Activated CD8-positive, alpha-beta T cell treated with anti-CD3 and anti-CD28 coated beads for 36 hours (primary cell): Measurements from ENCODE around the gene ADAD2. TPM values are rescaled to one million over a fixed set of nuclear protein-coding genes. Genes with fewer than 3 reads are reported as not detected.

Experiments
- ATAC-seq: fragments of 200-7000 bp; cut with Tn5 transposase; one replicate; pipeline ENCODE4 v1.10.0; 2021; ENCODE audit warnings: mild to moderate bottlenecking, moderate library complexity
- CTCF ChIA-PET: fragments of 350-600 bp; sonication (Branson Sonifier 250); formaldehyde crosslinking; loops from one replicate; lab custom pipeline; 2021; ENCODE audit warnings: antibody characterized with exemption; lab: Charles Lee
- POLR2A ChIA-PET: fragments of 350-600 bp; sonication (Branson Sonifier 250); formaldehyde crosslinking; loops from one replicate; lab custom pipeline; 2021; ENCODE audit warnings: antibody characterized with exemption; lab: Charles Lee
- DNase-seq: peaks from one replicate; pipeline ENCODE4 v3.0.0-alpha.2; 2020
- H3K27ac Mint-ChIP-seq: one replicate; pipeline ENCODE4 v1.8.0; 2021; ENCODE audit warnings: mild to moderate bottlenecking, mixed read lengths
- H3K27me3 Mint-ChIP-seq: one replicate; pipeline ENCODE4 v1.8.0; 2021; ENCODE audit warnings: mixed read lengths
- H3K36me3 Mint-ChIP-seq: one replicate; pipeline ENCODE4 v1.8.0; 2021; ENCODE audit warnings: low read depth, mixed read lengths
- H3K4me1 Mint-ChIP-seq: one replicate; pipeline ENCODE4 v1.8.0; 2021; ENCODE audit warnings: low read depth, mixed read lengths
- H3K4me3 Mint-ChIP-seq: one replicate; pipeline ENCODE4 v1.8.0; 2021; ENCODE audit warnings: mild to moderate bottlenecking, moderate library complexity, mixed read lengths
- H3K9me3 Mint-ChIP-seq: one replicate; pipeline ENCODE4 v1.8.0; 2021; ENCODE audit warnings: mixed read lengths
- intact Hi-C: fragments of 100-400 bp; cut with micrococcal nuclease; formaldehyde crosslinking; loops from one replicate; pipeline ENCODE4 v1.10.0; 2022
- total RNA-seq, 2 experiments: library from RNA; stranded (reverse); gene quantifications; one replicate each; pipeline ENCODE4 v1.2.3, GENCODE V29; 2021
- TF ChIP-seq, protein P1 (sequence below): fragments of 200-600 bp; IDR thresholded peaks from one replicate; pipeline ENCODE4 v1.8.0; 2022; ENCODE audit warnings: antibody characterized with exemption, mild to moderate bottlenecking

The ADAD2 gene
- total RNA-seq, 2 experiments from 2014 or later = 0.16 to 0.63 TPM

DNA sequence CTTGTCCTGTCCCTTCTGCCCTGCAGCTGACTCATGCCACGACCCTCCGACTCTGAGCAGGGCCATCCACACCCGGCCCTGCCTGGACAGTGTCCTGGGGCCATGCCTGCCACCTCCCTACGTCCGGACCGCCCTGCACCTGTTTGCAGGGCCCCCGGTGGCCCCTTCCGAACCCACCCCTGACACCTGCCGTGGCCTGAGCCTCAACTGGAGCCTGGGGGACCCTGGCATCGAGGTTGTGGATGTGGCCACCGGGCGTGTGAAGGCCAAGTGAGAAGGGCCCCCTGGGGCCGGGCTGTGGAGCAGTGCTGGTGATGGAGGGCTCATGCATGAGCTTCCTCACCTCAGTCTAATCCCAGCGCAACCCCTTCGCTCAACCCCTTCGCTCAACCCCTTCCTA lies 5.1 kb downstream of the ADAD2 start:
- intact Hi-C loops = no loop called here
- Mint-ChIP-seq H3K27ac (no peak overlapping the region), H3K27me3 (no peaks in the 10 kb centered on the region), H3K4me1 (peaks cover 16% of the 10 kb centered on the region), H3K36me3 (no peaks in the 10 kb centered on the region), H3K9me3 (no peaks in the 10 kb centered on the region), H3K4me3 (no peak overlapping the region)
- TF ChIP-seq, protein P1, sequence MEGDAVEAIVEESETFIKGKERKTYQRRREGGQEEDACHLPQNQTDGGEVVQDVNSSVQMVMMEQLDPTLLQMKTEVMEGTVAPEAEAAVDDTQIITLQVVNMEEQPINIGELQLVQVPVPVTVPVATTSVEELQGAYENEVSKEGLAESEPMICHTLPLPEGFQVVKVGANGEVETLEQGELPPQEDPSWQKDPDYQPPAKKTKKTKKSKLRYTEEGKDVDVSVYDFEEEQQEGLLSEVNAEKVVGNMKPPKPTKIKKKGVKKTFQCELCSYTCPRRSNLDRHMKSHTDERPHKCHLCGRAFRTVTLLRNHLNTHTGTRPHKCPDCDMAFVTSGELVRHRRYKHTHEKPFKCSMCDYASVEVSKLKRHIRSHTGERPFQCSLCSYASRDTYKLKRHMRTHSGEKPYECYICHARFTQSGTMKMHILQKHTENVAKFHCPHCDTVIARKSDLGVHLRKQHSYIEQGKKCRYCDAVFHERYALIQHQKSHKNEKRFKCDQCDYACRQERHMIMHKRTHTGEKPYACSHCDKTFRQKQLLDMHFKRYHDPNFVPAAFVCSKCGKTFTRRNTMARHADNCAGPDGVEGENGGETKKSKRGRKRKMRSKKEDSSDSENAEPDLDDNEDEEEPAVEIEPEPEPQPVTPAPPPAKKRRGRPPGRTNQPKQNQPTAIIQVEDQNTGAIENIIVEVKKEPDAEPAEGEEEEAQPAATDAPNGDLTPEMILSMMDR = no peak
- ChIA-PET CTCF (no interaction called here), POLR2A (no interaction called here)
- no peak for DNase-seq
- no peak for ATAC-seq

DNA sequence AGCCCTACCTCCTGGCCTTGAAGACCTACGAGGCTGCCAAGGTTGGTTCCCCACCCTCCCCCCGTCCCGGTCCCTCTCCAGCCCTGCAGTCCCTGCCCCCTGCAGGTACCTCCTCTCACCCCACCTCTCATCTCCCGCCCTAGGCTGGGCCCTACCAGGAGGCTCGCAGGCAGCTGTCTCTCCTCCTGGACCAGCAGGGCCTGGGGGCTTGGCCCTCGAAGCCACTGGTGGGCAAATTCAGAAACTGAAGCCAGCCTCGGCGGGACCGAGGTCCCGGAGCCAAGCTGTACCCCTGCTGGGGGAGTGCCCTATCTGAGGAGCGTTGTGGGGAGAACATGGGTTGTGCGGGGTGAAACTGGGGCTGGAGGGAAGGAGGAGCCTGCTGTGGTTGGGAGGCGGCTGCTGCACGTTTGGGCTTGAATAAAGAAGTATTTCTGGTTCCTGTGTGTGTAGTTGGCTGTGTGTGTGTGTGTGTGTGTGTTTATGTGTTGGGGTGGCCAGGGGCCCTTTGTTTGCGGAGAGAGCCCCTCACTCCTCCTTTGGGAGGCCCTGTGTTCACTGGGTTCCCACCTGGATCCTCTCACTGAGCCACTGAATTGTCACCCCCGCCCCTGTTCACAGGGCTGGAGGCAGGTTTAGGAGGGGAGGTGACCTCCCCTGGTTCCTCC lies 5.9 kb downstream of the ADAD2 start:
- CTCF ChIA-PET = no interaction called here
- Mint-ChIP-seq H3K27ac (no peak overlapping the region), H3K9me3 (no peaks in the 10 kb centered on the region), H3K4me3 (no peak overlapping the region), H3K27me3 (no peaks in the 10 kb centered on the region), H3K36me3 (no peaks in the 10 kb centered on the region), H3K4me1 (peaks cover 16% of the 10 kb centered on the region)
- DNase-seq (no peak), ATAC-seq (no peak)
- POLR2A ChIA-PET = no interaction called here
- TF ChIP-seq, protein P1 = no peak
- intact Hi-C loops = no loop called here

DNA sequence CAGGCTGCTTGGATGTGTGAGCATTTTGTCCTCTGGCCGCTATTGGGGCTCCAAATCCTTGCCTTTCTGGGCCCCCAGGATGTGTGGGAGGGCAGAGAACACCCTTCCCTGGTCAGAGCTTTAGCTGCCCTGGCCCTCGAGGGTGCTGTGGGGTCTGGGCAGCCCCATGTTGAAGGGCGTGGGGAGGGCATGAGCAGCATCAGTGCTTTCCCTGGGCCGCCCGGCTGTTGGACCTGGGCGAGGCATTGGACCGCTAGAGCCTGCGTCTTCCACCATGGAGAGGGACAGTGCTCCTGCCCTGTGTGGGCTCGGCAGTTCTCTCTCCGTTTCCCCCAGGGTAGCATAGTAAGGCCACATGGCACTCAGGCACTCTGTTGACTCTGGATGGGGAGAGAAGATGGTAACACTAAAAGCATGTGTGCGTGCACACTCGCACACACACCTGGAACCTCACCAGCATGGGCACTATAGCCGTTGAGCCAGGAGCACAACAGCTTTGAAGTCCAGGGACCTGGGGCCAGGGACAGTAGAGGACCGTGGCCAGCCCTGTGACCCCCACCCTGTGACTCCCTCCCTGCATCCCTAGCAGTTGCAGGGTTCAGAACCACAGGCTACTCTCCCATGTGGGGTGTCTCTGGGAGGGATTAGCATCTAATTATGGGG lies 6.6 kb downstream of the ADAD2 start:
- Mint-ChIP-seq H3K27me3 (no peaks in the 10 kb centered on the region), H3K36me3 (no peaks in the 10 kb centered on the region), H3K9me3 (no peaks in the 10 kb centered on the region), H3K4me1 (peaks cover 16% of the 10 kb centered on the region), H3K4me3 (no peak overlapping the region), H3K27ac (no peak overlapping the region)
- ChIA-PET POLR2A (no interaction called here), CTCF (no interaction called here)
- intact Hi-C loops = no loop called here
- DNase-seq = no peak
- ATAC-seq = no peak
- TF ChIP-seq, protein P1 = no peak

DNA sequence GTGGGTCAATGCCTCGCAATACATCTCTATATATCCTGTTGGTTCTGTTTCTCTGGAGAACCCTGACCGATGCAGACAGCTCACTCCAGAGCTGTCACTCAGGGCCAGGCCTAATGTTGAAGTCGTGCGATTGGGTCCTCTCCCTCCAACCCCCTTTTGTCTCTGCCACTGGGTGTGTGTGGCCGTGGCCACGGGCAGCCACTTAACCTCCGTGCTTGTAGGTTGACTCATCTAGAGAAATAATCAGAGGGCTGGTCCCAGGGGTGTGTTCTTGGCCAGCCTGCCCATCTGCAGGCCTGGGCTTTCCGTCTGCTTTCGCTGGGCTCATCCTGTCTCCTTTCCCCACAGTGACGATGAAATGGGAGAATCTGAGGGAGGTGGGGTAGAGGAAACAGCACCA lies 7.4 kb downstream of the ADAD2 start:
- intact Hi-C loops = no loop called here
- DNase-seq (no peak), ATAC-seq (no peak)
- Mint-ChIP-seq H3K4me3 (no peak overlapping the region), H3K36me3 (no peaks in the 10 kb centered on the region), H3K4me1 (peaks cover 12% of the 10 kb centered on the region), H3K27ac (no peak overlapping the region), H3K27me3 (no peaks in the 10 kb centered on the region), H3K9me3 (no peaks in the 10 kb centered on the region)
- TF ChIP-seq, protein P1 = no peak
- ChIA-PET CTCF (no interaction called here), POLR2A (no interaction called here)

DNA sequence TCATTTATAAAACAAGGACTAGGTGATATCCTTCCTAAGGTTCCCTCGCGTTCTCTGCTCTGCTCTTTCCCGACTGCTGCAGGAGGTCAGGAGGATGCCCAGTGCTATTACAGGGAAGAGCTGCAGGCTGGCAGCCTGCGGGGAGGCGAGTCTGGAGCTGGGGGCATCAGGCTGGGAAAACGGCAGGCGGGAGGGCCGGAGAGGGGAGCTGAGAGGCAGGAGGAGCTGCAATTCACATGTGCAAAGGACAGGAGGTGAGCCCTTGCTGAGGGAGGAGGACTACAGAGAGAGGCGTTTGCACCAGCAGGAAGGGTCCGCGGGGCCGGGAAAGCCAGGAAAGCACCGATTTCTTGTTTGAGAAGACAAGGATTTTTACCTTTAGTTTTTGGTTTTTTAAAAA lies 8.1 kb downstream of the ADAD2 start:
- H3K9me3 Mint-ChIP-seq = no peaks in the 10 kb centered on the region
- no peak overlapping the region for H3K27ac Mint-ChIP-seq
- CTCF ChIA-PET = no interaction called here
- DNase-seq (no peak), ATAC-seq (no peak)
- H3K36me3 Mint-ChIP-seq = no peaks in the 10 kb centered on the region
- peaks cover 5% of the 10 kb centered on the region for H3K4me1 Mint-ChIP-seq
- TF ChIP-seq, protein P1 = no peak
- no peak overlapping the region for H3K4me3 Mint-ChIP-seq
- POLR2A ChIA-PET = no interaction called here
- intact Hi-C loops = no loop called here
- no peaks in the 10 kb centered on the region for H3K27me3 Mint-ChIP-seq
